Vagina (tissue), 2 donors: Measurements from ENCODE around the gene TMEM237.

ENCODE experiments used
- POLR2A ChIP-seq, 2 donors: fragments of 450-650 bp; IDR thresholded peaks; one replicate each; pipeline ENCODE4 v1.6.1; 2017; ENCODE audit warnings: antibody characterized with exemption in 2 of 2, mild to moderate bottlenecking in 2 of 2, moderate library complexity in 2 of 2
- POLR2AphosphoS5 ChIP-seq, 2 donors: sonication (generic); formaldehyde crosslinking; IDR thresholded peaks; one replicate each; pipeline ENCODE4 v1.9.0; 2017; ENCODE audit warnings: antibody characterized with exemption in 2 of 2, mild to moderate bottlenecking in 2 of 2, low read depth in 1 of 2; ENCODE audit not compliant: insufficient read depth in 1 of 2
- TF ChIP-seq, protein P1 (sequence below), 3 experiments: fragments of 450-650 bp in 2 of 3; fragments of 200-600 bp in 1 of 3; sonication (generic) in 1 of 3; IDR thresholded peaks; one replicate each; pipeline ENCODE4 v1.5.1; 2017 to 2019; ENCODE audit warnings: antibody characterized with exemption in 3 of 3, mild to moderate bottlenecking in 2 of 3, moderate library complexity in 2 of 3

GRCh38 chr2:201631041-201631440 is 12.3 kb downstream of the TMEM237 start:
- TF ChIP-seq POLR2AphosphoS5 (IDR thresholded peaks at IDR 0.05; ENCODE audit: insufficient read depth in 1 of 2, low read depth in 1 of 2) = no peak
- TF ChIP-seq, protein P1, sequence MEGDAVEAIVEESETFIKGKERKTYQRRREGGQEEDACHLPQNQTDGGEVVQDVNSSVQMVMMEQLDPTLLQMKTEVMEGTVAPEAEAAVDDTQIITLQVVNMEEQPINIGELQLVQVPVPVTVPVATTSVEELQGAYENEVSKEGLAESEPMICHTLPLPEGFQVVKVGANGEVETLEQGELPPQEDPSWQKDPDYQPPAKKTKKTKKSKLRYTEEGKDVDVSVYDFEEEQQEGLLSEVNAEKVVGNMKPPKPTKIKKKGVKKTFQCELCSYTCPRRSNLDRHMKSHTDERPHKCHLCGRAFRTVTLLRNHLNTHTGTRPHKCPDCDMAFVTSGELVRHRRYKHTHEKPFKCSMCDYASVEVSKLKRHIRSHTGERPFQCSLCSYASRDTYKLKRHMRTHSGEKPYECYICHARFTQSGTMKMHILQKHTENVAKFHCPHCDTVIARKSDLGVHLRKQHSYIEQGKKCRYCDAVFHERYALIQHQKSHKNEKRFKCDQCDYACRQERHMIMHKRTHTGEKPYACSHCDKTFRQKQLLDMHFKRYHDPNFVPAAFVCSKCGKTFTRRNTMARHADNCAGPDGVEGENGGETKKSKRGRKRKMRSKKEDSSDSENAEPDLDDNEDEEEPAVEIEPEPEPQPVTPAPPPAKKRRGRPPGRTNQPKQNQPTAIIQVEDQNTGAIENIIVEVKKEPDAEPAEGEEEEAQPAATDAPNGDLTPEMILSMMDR (IDR thresholded peaks at IDR 0.05) = no peak
- TF ChIP-seq POLR2A (IDR thresholded peaks at IDR 0.05) = no peak
